H9 (cell line): ENCODE results near the gene PCGF5. TPM values are rescaled to one million over a fixed set of nuclear protein-coding genes. Genes with fewer than 3 reads are reported as not detected.

ENCODE experiments used
- DNase-seq: peaks from one replicate; pipeline ENCODE4 v3.0.0-alpha.2; 2017
- H2AFZ ChIP-seq: one replicate; pipeline ENCODE4 v1.6.1; 2013; ENCODE audit warnings: mild to moderate bottlenecking, low read length, control low read depth, moderate library complexity
- H2AK5ac ChIP-seq: 2 replicates; pipeline ENCODE4 v1.6.1; 2013; ENCODE audit warnings: low read length, control low read depth, mixed read lengths; ENCODE audit not compliant: insufficient read length
- H2BK120ac ChIP-seq: one replicate; pipeline ENCODE4 v1.6.1; 2013; ENCODE audit warnings: low read depth, mild to moderate bottlenecking, low read length, control low read depth, inconsistent platforms; ENCODE audit not compliant: poor library complexity, severe bottlenecking
- H2BK12ac ChIP-seq: 2 replicates; pipeline ENCODE4 v1.6.1; 2013; ENCODE audit warnings: low read length, control low read depth, mixed read lengths, low read depth; ENCODE audit not compliant: insufficient read length
- H2BK15ac ChIP-seq: 2 replicates; pipeline ENCODE4 v1.6.1; 2013; ENCODE audit warnings: low read depth, low read length, control low read depth
- H2BK20ac ChIP-seq: one replicate; pipeline ENCODE4 v1.6.1; 2013; ENCODE audit warnings: low read depth, mild to moderate bottlenecking, low read length, control low read depth, inconsistent platforms; ENCODE audit not compliant: poor library complexity, severe bottlenecking
- H2BK5ac ChIP-seq: 2 replicates; pipeline ENCODE4 v1.6.1; 2013; ENCODE audit warnings: low read length, control low read depth, mixed read lengths; ENCODE audit not compliant: insufficient read length
- H3K14ac ChIP-seq: 2 replicates; pipeline ENCODE4 v1.6.1; 2013; ENCODE audit warnings: low read length, control low read depth; ENCODE audit not compliant: insufficient read depth
- H3K18ac ChIP-seq: 2 replicates; pipeline ENCODE4 v1.6.1; 2013; ENCODE audit warnings: low read depth, mild to moderate bottlenecking, mixed read lengths, low read length, control low read depth; ENCODE audit not compliant: insufficient read length
- H3K23ac ChIP-seq: 2 replicates; pipeline ENCODE4 v1.6.1; 2013; ENCODE audit warnings: low read length, control low read depth, mixed read lengths, low read depth; ENCODE audit not compliant: insufficient read length
- H3K23me2 ChIP-seq: 2 replicates; pipeline ENCODE4 v1.6.1; 2013; ENCODE audit warnings: low read depth, mild to moderate bottlenecking, mixed read lengths, low read length, control low read depth; ENCODE audit not compliant: insufficient read length, poor library complexity, severe bottlenecking
- H3K27ac ChIP-seq: 2 replicates; pipeline ENCODE4 v1.5.1; 2013; ENCODE audit warnings: low read length, control low read depth, mixed read lengths, low read depth; ENCODE audit not compliant: insufficient read length
- H3K27me3 ChIP-seq: 2 replicates; pipeline ENCODE4 v1.6.1; 2013; ENCODE audit warnings: low read length, control low read depth, inconsistent platforms; ENCODE audit not compliant: insufficient read depth
- H3K4ac ChIP-seq: 2 replicates; pipeline ENCODE4 v1.6.1; 2013; ENCODE audit warnings: low read depth, mild to moderate bottlenecking, control low read depth, inconsistent platforms, low read length, moderate library complexity
- H3K4me1 ChIP-seq: 2 replicates; pipeline ENCODE4 v1.6.1; 2013; ENCODE audit warnings: low read length, control low read depth, inconsistent platforms; ENCODE audit not compliant: insufficient read depth
- H3K4me2 ChIP-seq: 2 replicates; pipeline ENCODE4 v1.6.1; 2013; ENCODE audit warnings: low read length, control low read depth, mixed read lengths; ENCODE audit not compliant: insufficient read length, insufficient read depth
- H3K56ac ChIP-seq: 2 replicates; pipeline ENCODE4 v1.6.1; 2013; ENCODE audit warnings: low read depth, mild to moderate bottlenecking, mixed read lengths, low read length, control low read depth; ENCODE audit not compliant: insufficient read length
- H3K79me1 ChIP-seq: 2 replicates; pipeline ENCODE4 v1.6.1; 2013; ENCODE audit warnings: low read depth, mild to moderate bottlenecking, moderate library complexity, low read length, control low read depth, inconsistent platforms; ENCODE audit not compliant: insufficient read depth, poor library complexity, severe bottlenecking
- H3K79me2 ChIP-seq: 2 replicates; pipeline ENCODE4 v1.6.1; 2013; ENCODE audit warnings: low read length, control low read depth, inconsistent platforms; ENCODE audit not compliant: insufficient read depth
- H3K9ac ChIP-seq: 2 replicates; pipeline ENCODE4 v1.6.1; 2013; ENCODE audit warnings: low read length, control low read depth, mixed read lengths; ENCODE audit not compliant: insufficient read length; ENCODE audit errors: extremely low read depth
- H3K9me3 ChIP-seq: one replicate; pipeline ENCODE4 v1.6.1; 2013; ENCODE audit warnings: low read depth, low read length, inconsistent platforms; ENCODE audit not compliant: control insufficient read depth
- H3T11ph ChIP-seq: one replicate; pipeline ENCODE4 v1.6.1; 2013; ENCODE audit warnings: mild to moderate bottlenecking, low read length, control low read depth, inconsistent platforms
- H4K20me1 ChIP-seq: one replicate; pipeline ENCODE4 v1.6.1; 2013; ENCODE audit not compliant: control insufficient read depth, insufficient read length, insufficient read depth
- H4K5ac ChIP-seq: 2 replicates; pipeline ENCODE4 v1.6.1; 2013; ENCODE audit warnings: low read depth, mild to moderate bottlenecking, mixed read lengths, low read length, control low read depth; ENCODE audit not compliant: insufficient read length
- H4K8ac ChIP-seq: replicated peaks from 2 replicates; pipeline ENCODE4 v1.6.1; 2013; ENCODE audit warnings: low read length, control low read depth, mixed read lengths, low read depth; ENCODE audit not compliant: insufficient read length
- H4K91ac ChIP-seq: 2 replicates; pipeline ENCODE4 v1.6.1; 2013; ENCODE audit warnings: low read depth, mild to moderate bottlenecking, moderate library complexity, mixed read lengths, low read length, control low read depth; ENCODE audit not compliant: insufficient read length
- H3K27ac Mint-ChIP-seq, 3 experiments: 2 replicates in 2 of 3; 3 replicates in 1 of 3; pipeline ENCODE4 v1.8.0; 2020 to 2021; ENCODE audit warnings: mixed read lengths in 3 of 3, mild to moderate bottlenecking in 1 of 3, moderate library complexity in 1 of 3
- H3K27me3 Mint-ChIP-seq: 2 replicates; pipeline ENCODE4 v1.8.0; 2021; ENCODE audit warnings: low read depth, mild to moderate bottlenecking, moderate library complexity, mixed read lengths
- H3K36me3 Mint-ChIP-seq, 3 experiments: 2 replicates in 2 of 3; 3 replicates in 1 of 3; pipeline ENCODE4 v1.8.0; 2020 to 2021; ENCODE audit warnings: low read depth in 3 of 3, mixed read lengths in 3 of 3; ENCODE audit not compliant: insufficient read depth in 1 of 3
- H3K4me1 Mint-ChIP-seq, 2 experiments: 2 replicates each; pipeline ENCODE4 v1.8.0; 2020; ENCODE audit warnings: mixed read lengths in 2 of 2
- H3K4me3 Mint-ChIP-seq, 2 experiments: 2 replicates in 1 of 2; 3 replicates in 1 of 2; pipeline ENCODE4 v1.8.0; 2020 to 2021; ENCODE audit warnings: mild to moderate bottlenecking in 2 of 2, mixed read lengths in 2 of 2, moderate library complexity in 1 of 2
- H3K9me3 Mint-ChIP-seq, 2 experiments: 2 replicates in 1 of 2; 3 replicates in 1 of 2; pipeline ENCODE4 v1.8.0; 2020; ENCODE audit warnings: mild to moderate bottlenecking in 2 of 2, mixed read lengths in 2 of 2, moderate library complexity in 1 of 2
- WGBS: extraction: QIAGEN DNeasy Blood & Tissue Kit; methylation state at CpG from one replicate; pipeline ENCODE4 v1.1.7; 2013; ENCODE audit warnings: missing lambda C conversion rate, low lambda C conversion rate, mixed read lengths; ENCODE audit not compliant: insufficient read length; ENCODE audit errors: extremely low coverage; 5-methylcytosine and 5-hydroxymethylcytosine counted together
- total RNA-seq: library from RNA; stranded (reverse); gene quantifications from 2 replicates; pipeline ENCODE4 v1.2.1, GENCODE V29; 2021
- TF ChIP-seq, protein P1 (sequence below): fragments of 200-600 bp; sonication (generic); conservative IDR thresholded peaks from 3 replicates; pipeline ENCODE4 v1.8.0; 2021; ENCODE audit warnings: antibody characterized with exemption, mild to moderate bottlenecking

Gene PCGF5
- total RNA-seq, 1 experiment from 2014 or later: 6.9 TPM

- H4K91ac ChIP-seq: no peak overlapping the region
These were observed 66.8 kb downstream of the PCGF5 start for GRCh38 chr10:91287276-91287675.

More at GRCh38 chr10:91287276-91287675, 66.8 kb downstream of the PCGF5 start:
- Histone ChIP-seq H3K14ac (no peak overlapping the region), H2AK5ac (no peak overlapping the region), H2AFZ (no peak overlapping the region), H3K4me2 (no peak overlapping the region), H4K5ac (no peak overlapping the region), H3K27ac (no peak overlapping the region), H3K56ac (no peak overlapping the region), H2BK20ac (no peak overlapping the region), H2BK5ac (no peak overlapping the region), H3K9ac (no peak overlapping the region), H3K79me1 (no peaks in the 10 kb centered on the region), H2BK15ac (no peak overlapping the region), H3K27me3 (peaks cover 2% of the 10 kb centered on the region; the same call in 1 of the 2 replicates), H4K8ac (no peak overlapping the region), H3K79me2 (no peaks in the 10 kb centered on the region), H3T11ph (no peak overlapping the region), H2BK12ac (no peak overlapping the region), H3K23me2 (no peaks in the 10 kb centered on the region), H3K9me3 (no peaks in the 10 kb centered on the region), H2BK120ac (no peak overlapping the region), H3K4ac (no peak overlapping the region), H4K20me1 (no peaks in the 10 kb centered on the region), H3K18ac (no peak overlapping the region), H3K4me1 (no peaks in the 10 kb centered on the region; the same call in 1 of the 2 replicates), H3K23ac (no peak overlapping the region)
- WGBS: no CpG with 5 or more reads among the region's 4 CpGs
- DNase-seq: no peak
- Mint-ChIP-seq H3K36me3 (no peaks in the 10 kb centered on the region), H3K27ac (no peak overlapping the region), H3K27me3 (peaks cover 19% of the 10 kb centered on the region), H3K4me1 (no peaks in the 10 kb centered on the region), H3K9me3 (no peaks in the 10 kb centered on the region), H3K4me3 (no peak overlapping the region)
- TF ChIP-seq, protein P1, sequence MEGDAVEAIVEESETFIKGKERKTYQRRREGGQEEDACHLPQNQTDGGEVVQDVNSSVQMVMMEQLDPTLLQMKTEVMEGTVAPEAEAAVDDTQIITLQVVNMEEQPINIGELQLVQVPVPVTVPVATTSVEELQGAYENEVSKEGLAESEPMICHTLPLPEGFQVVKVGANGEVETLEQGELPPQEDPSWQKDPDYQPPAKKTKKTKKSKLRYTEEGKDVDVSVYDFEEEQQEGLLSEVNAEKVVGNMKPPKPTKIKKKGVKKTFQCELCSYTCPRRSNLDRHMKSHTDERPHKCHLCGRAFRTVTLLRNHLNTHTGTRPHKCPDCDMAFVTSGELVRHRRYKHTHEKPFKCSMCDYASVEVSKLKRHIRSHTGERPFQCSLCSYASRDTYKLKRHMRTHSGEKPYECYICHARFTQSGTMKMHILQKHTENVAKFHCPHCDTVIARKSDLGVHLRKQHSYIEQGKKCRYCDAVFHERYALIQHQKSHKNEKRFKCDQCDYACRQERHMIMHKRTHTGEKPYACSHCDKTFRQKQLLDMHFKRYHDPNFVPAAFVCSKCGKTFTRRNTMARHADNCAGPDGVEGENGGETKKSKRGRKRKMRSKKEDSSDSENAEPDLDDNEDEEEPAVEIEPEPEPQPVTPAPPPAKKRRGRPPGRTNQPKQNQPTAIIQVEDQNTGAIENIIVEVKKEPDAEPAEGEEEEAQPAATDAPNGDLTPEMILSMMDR: no peak
